PC-3 (cell line): ENCODE results near the gene KCNQ5. TPM values are rescaled to one million over a fixed set of nuclear protein-coding genes. Genes with fewer than 3 reads are reported as not detected.

Experiments
- ATAC-seq: fragments of 200-7000 bp; cut with Tn5 transposase; 2 replicates; pipeline ENCODE4 v1.9.1; 2020; ENCODE audit warnings: mild to moderate bottlenecking, moderate library complexity
- BruUV-seq: library from RNA; stranded (reverse); fragments of 400-500 nt; replicated peaks from 2 replicates; lab custom pipeline; 2021; lab: Mats Ljungman, UMichigan
- CTCF ChIA-PET: fragments of 300-600 bp; sonication (Branson Sonifier 250); formaldehyde crosslinking; loops from one replicate; lab custom pipeline; 2022; ENCODE audit warnings: antibody characterized with exemption; lab: Charles Lee
- POLR2A ChIA-PET: fragments of 300-600 bp; sonication (Branson Sonifier 250); formaldehyde crosslinking; loops from one replicate; lab custom pipeline; 2022; ENCODE audit warnings: antibody characterized with exemption; ENCODE audit not compliant: unreplicated experiment; lab: Charles Lee
- DNase-seq: peaks from one replicate; pipeline ENCODE4 v3.0.0-alpha.2; 2015
- H2AFZ ChIP-seq: fragments of 300-600 bp; sonication (generic); 2 replicates; pipeline ENCODE4 v1.6.0; 2016; ENCODE audit warnings: antibody characterized with exemption, low read length
- H3F3A ChIP-seq: fragments of 300-600 bp; sonication (generic); one replicate; pipeline ENCODE4 v1.6.0; 2017; ENCODE audit warnings: antibody characterized with exemption, low read length, control low read depth, mild to moderate bottlenecking; ENCODE audit not compliant: unreplicated experiment
- H3K27ac ChIP-seq: fragments of 300-600 bp; sonication (generic); 2 replicates; pipeline ENCODE4 v1.5.1; 2016; ENCODE audit warnings: mild to moderate bottlenecking, low read length
- H3K27me3 ChIP-seq: fragments of 300-600 bp; sonication (generic); 2 replicates; pipeline ENCODE4 v1.6.1; 2016; ENCODE audit warnings: low read length, mixed read lengths
- H3K36me3 ChIP-seq: fragments of 300-600 bp; sonication (generic); 2 replicates; pipeline ENCODE4 v1.6.1; 2016; ENCODE audit warnings: low read depth, mixed run types, low read length, mixed read lengths
- H3K4me1 ChIP-seq: fragments of 300-600 bp; sonication (generic); 2 replicates; pipeline ENCODE4 v1.5.1; 2016; ENCODE audit warnings: low read length; ENCODE audit not compliant: insufficient read depth
- H3K4me2 ChIP-seq: fragments of 300-600 bp; sonication (generic); 2 replicates; pipeline ENCODE4 v1.6.0; 2016; ENCODE audit warnings: low read length
- H3K4me3 ChIP-seq: fragments of 300-600 bp; sonication (generic); 2 replicates; pipeline ENCODE4 v1.5.1; 2016; ENCODE audit warnings: mild to moderate bottlenecking, low read length, mixed read lengths
- H3K79me2 ChIP-seq: fragments of 300-600 bp; sonication (generic); 2 replicates; pipeline ENCODE4 v1.6.1; 2017; ENCODE audit warnings: low read length, mixed read lengths
- H3K9ac ChIP-seq: fragments of 300-600 bp; sonication (generic); 2 replicates; pipeline ENCODE4 v1.6.0; 2016; ENCODE audit warnings: mild to moderate bottlenecking, low read length
- H3K9me2 ChIP-seq: fragments of 300-600 bp; sonication (generic); replicated peaks from 2 replicates; pipeline ENCODE4 v1.6.1; 2016; ENCODE audit warnings: mixed run types, low read length, mixed read lengths
- H3K9me3 ChIP-seq: fragments of 300-600 bp; sonication (generic); 2 replicates; pipeline ENCODE4 v1.6.1; 2016; ENCODE audit warnings: low read length, mixed read lengths
- H4K20me1 ChIP-seq: fragments of 300-600 bp; sonication (generic); 2 replicates; pipeline ENCODE4 v1.6.1; 2016; ENCODE audit warnings: low read length, mixed read lengths
- CTCF ChIP-seq: fragments of 300-600 bp; sonication (generic); conservative IDR thresholded peaks from 2 replicates; pipeline ENCODE4 v1.5.1; 2017; ENCODE audit warnings: antibody characterized with exemption, low read depth, mild to moderate bottlenecking, low read length
- EZH2 ChIP-seq: fragments of 300-600 bp; sonication (generic); IDR thresholded peaks from one replicate; pipeline ENCODE4 v1.6.1; 2017; ENCODE audit warnings: antibody characterized with exemption, mild to moderate bottlenecking, low read length; ENCODE audit not compliant: unreplicated experiment
- EZH2phosphoT487 ChIP-seq: fragments of 300-600 bp; sonication (generic); IDR thresholded peaks from 2 replicates; pipeline ENCODE4 v1.6.1; 2018; ENCODE audit warnings: mild to moderate bottlenecking, antibody characterized with exemption, low read length, borderline replicate concordance
- intact Hi-C: fragments of 100-400 bp; cut with micrococcal nuclease; formaldehyde crosslinking; loops from 2 replicates; pipeline ENCODE4 v1.9.0; 2023
- total RNA-seq: library from RNA; depleted of rRNA; stranded (reverse); fragments of >200 nt; gene quantifications from 2 replicates; pipeline ENCODE4 v1.2.3, GENCODE V29; 2014

The KCNQ5 gene
- total RNA-seq, 1 experiment from 2014 or later = not detected

- peak; percentile 41 for ATAC-seq
- no peaks in the 10 kb centered on the region for H3F3A ChIP-seq
- H3K9me2 ChIP-seq = no peaks in the 10 kb centered on the region
- no peaks in the 10 kb centered on the region for H3K9me3 ChIP-seq
- CTCF ChIA-PET = no interaction called here
- no peak overlapping the region for H3K9ac ChIP-seq
- no peak overlapping the region for H3K4me3 ChIP-seq
- H4K20me1 ChIP-seq = no peaks in the 10 kb centered on the region
- BruUV-seq = no TSS peak
- peaks cover 44% of the 10 kb centered on the region for H3K4me1 ChIP-seq
- H3K79me2 ChIP-seq = no peaks in the 10 kb centered on the region
- POLR2A ChIA-PET = no interaction called here
- peak; percentile 68 for DNase-seq
- TF ChIP-seq EZH2phosphoT487 = no peak
- TF ChIP-seq CTCF = no peak
- TF ChIP-seq EZH2 = no peak
- 0 out of 2 replicates have a peak overlapping the region, but pooled peaks have one; percentile 4 for H3K4me2 ChIP-seq
- intact Hi-C loops = loop anchor here (1.0 to 5.0 kb wide), 2 partner anchors 10 to 161 kb away; no protein-coding TSS in a partner anchor
- no peaks in the 10 kb centered on the region for H3K36me3 ChIP-seq
- peak overlapping the region; percentile 17 for H3K27ac ChIP-seq
- no peak overlapping the region for H2AFZ ChIP-seq
- H3K27me3 ChIP-seq = no peaks in the 10 kb centered on the region
Measured at GRCh38 chr6:72966628-72967280, 344.9 kb downstream of the KCNQ5 start.

- no peaks in the 10 kb centered on the region for H3K36me3 ChIP-seq
- H3K79me2 ChIP-seq = no peaks in the 10 kb centered on the region
- no peaks in the 10 kb centered on the region for H3K9me2 ChIP-seq
- H3F3A ChIP-seq = no peaks in the 10 kb centered on the region
- no peak overlapping the region for H2AFZ ChIP-seq
- no peak overlapping the region for H3K4me3 ChIP-seq
- peaks cover 44% of the 10 kb centered on the region for H3K4me1 ChIP-seq
- BruUV-seq = no TSS peak
- intact Hi-C loops = loop anchor here (1.0 to 5.0 kb wide), 2 partner anchors 9 to 160 kb away; no protein-coding TSS in a partner anchor
- H3K27ac ChIP-seq = no peak overlapping the region; the same call in 1 of the 2 replicates
- CTCF ChIA-PET = no interaction called here
- TF ChIP-seq CTCF = no peak
- TF ChIP-seq EZH2 = no peak
- no peaks in the 10 kb centered on the region for H4K20me1 ChIP-seq
- POLR2A ChIA-PET = no interaction called here
- H3K9me3 ChIP-seq = no peaks in the 10 kb centered on the region
- no peak overlapping the region for H3K4me2 ChIP-seq
- no peaks in the 10 kb centered on the region for H3K27me3 ChIP-seq
- H3K9ac ChIP-seq = no peak overlapping the region
- ATAC-seq = no peak
- DNase-seq = no peak
Measured at GRCh38 chr6:72967329-72967728, 345.5 kb downstream of the KCNQ5 start.

GRCh38 chr6:72968704-72969103 lies 346.8 kb downstream of the KCNQ5 start:
- peak overlapping the region; percentile 5; the same call in 1 of the 2 replicates for H3K4me2 ChIP-seq
- CTCF ChIA-PET = no interaction called here

More at GRCh38 chr6:72968704-72969103, 346.8 kb downstream of the KCNQ5 start:
- POLR2A ChIA-PET = no interaction called here
- H3K4me1 ChIP-seq = peaks cover 42% of the 10 kb centered on the region
- no peaks in the 10 kb centered on the region for H3K9me3 ChIP-seq
- no peaks in the 10 kb centered on the region for H3K9me2 ChIP-seq
- DNase-seq (peak; percentile 90), ATAC-seq (peak; percentile 79)
- H3K4me3 ChIP-seq = no peak overlapping the region
- H3K9ac ChIP-seq = no peak overlapping the region
- BruUV-seq = no TSS peak
- H3F3A ChIP-seq = no peaks in the 10 kb centered on the region
- no peaks in the 10 kb centered on the region for H3K27me3 ChIP-seq
- H2AFZ ChIP-seq = no peak overlapping the region
- no peak for TF ChIP-seq EZH2phosphoT487
- TF ChIP-seq EZH2 = no peak
- no peak for TF ChIP-seq CTCF
- peak overlapping the region; percentile 56 for H3K27ac ChIP-seq
- H3K36me3 ChIP-seq = no peaks in the 10 kb centered on the region
- no peaks in the 10 kb centered on the region for H3K79me2 ChIP-seq
- H4K20me1 ChIP-seq = no peaks in the 10 kb centered on the region
- intact Hi-C loops = loop anchor here (2.0 to 5.0 kb wide), 2 partner anchors 62 to 159 kb away; no protein-coding TSS in a partner anchor
